HG03442 (cell line): ENCODE measurements around the gene TMEM62.
"Not testable (repeated sequence)": the region's sequence is repeated elsewhere in the genome, so short reads cannot be mapped to it uniquely, and the experiment has no call there.

ENCODE experiments used
- ATAC-seq: cut with Tn5 transposase; IDR thresholded peaks from one replicate; pipeline ENCODE4 v1.9.1; 2021; ENCODE audit warnings: mild to moderate bottlenecking, moderate library complexity; ENCODE audit not compliant: unreplicated experiment

Gene TMEM62

DNA sequence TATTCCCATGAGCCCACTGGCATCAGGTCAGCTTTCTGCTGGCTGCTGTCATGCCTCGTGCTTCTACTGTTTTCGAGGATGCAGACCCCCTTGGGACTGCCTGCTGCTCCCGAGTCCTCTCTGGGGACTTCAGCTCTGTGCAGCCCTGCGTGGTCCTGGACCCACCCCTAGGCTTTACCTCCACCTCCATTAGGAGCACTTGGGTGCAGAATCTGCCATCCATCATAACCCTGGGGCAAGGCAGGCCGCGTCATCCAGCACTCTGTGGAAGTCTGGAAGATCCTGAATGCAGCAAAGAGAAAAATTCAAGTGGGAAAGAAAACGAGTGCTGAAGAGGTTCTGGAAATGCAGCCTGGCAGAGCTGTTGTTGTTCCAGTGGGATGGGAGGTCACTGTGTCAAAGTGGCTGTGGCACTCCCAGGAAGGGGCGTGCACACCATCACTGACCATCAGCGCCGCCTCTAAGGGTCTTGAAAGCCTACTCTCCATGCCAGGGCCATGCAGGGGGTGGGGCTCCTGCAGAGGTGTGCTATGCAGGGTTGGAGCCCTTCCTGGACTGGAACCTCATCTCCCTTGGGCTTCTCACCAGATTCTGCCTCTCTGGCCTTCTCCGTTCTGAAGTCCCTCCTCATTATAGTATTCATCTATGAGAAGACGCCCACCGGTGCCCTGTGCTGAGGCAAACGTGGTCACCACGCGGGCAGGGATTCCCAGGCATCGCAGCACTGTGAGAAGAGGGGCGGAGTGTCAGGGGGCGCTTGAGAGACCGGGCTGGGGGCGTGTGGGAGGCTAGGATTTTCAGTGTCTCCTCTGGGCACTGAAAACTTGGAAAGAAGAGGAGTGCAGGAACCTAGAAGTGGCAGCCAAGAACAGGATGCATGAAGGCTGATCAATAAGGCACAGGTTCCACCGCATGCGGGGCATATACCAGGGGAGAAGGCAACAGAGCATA, 74.9 kb downstream of the TMEM62 start:
- ATAC-seq = no peak

DNA sequence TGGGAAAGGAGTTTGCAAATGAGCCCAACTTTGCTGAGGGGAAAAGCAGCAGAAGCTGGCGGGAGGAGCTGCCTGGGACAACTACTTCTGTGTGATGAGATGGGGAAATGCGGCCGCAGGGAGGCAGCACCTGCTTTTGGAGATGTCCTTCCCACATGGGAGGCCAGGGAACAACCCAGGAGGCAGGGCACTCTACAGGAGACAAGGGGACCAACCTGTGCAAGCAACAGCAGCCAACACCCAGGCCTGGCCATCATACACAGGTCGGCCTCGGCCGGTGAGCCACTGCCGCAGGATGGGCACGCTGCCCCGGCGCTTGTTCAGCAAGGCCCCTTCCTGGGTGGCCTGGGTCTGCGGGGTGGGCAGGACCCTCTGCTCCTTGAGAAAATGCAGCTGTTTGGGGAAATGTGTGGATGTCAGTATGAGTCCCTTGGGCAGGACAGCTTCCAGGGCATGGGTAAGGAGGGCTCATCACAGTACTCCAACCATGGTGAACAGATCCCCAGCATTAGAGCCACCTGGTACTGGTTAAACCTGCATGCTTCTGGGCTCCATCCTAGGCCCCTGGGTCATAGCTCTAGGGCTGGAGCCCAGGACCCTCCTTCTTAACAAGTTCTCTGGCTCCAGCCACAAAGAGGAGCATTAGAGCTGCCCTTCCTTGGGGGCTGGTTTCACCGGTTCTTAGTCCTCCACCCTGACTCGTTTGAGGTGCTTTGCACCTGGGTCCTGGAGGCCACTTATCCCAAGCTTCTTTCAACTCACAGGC, 75.9 kb downstream of the TMEM62 start:
- ATAC-seq = no peak

DNA sequence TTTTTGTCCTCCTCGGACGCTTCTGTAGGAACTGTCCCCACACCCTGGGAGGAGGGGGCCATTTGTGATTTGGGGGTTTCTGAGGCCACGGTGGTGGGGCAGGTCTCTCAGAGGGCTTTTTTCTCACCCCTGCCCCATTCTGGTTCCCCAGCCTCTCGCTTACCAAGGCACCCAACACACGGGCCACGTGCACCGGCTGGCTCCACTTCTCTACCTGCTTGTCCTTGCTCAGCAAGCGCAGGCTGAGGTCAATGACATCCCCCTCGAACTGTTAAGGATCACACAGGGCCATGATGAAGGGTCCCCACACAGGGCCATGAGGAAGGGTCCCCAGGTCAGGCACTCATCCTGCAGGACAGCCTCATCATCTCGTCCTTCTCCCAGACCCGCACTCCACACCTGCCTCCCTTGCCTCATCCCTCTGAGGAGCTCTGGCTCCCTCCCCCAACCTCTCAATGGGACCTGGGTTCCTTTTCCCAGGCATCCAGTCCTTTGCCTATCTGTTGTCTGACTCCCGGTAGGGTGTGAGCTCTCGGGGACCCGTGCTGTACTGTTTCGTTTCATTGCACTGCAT, 76.9 kb downstream of the TMEM62 start:
- ATAC-seq = no peak

DNA sequence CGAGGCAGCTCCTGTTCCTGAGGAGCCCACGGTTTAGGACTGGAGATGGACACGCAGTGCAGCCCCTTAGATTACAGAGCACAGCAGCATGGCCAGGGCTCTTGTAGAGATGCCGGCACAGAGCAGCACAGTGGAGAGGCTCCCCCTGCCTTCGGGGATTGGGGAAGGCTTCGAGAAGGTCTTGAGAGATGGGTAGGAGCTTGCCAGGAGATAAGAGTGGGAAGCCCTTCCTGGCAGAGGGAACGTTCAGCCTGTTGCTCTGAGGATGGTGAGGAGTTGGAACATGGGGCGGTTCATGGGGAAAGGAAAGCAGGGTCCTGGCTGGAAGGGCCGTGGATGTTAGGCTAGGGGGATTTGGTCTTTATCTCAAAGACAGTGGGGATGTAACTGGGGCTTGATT, 77.4 kb downstream of the TMEM62 start:
- ATAC-seq = no peak

DNA sequence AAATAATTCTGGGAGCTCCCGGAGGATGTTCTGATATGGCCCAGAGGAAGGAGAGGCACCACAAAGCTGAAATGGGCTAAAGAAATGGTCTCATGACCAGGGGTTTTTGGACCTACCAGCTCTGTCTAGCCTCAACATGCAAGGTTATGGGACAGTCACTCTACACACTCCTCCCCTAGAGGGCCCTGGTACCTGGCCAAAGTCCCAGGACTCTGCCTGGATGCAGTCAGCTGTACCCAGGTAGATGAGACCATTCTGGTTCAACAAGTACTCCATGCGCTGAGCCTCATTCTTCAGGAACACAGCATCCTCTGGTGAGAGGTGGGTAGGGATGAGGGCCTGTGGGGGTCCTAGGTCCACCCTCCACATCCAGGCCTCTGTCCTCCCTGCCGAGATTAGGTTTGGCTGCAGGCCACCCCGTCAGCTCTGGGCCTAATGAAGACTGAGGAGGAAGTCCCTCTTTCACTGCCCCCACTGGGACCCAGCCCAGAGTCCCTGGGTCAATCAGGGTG, 77.9 kb downstream of the TMEM62 start:
- no peak for ATAC-seq

DNA sequence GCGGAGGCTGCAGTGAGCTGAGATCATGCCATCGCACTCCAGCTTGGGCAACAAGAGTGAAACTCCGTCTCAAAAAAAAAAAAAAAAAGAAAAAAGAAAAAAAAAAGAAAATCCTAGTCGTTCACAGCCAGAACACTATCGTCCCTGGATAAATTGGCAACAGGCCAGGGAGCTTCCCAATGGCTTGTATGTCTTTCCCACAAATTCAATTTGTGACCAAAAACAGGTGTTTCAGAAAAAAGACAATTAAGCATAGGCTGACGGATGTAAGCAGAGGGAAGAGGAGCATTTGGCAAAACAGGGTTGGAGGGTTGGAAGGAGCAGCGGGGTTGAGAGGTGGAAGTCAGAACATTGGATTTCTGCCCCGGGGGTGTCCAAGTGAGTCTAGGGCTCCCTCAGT, 78.9 kb downstream of the TMEM62 start:
- ATAC-seq = no peak

DNA sequence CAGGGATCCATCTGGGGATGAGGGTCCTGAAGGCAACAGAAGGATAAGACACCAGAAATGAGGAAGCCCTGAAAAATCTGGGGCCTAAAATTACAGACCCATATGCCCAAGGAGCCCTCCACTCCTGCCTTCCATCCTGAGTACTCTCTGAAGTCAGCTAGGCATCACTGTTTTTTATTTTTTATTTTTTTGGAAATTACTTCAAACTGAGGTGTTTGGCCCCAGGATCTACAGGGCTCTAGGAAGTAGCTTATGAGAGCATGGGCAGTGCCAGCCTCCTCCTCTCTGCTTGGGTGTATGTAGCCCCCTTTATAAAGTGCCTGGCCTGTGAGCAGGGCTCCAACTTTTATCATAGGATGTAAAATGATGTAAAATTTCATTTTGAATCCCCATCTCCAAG, 79.6 kb downstream of the TMEM62 start:
- no peak for ATAC-seq

DNA sequence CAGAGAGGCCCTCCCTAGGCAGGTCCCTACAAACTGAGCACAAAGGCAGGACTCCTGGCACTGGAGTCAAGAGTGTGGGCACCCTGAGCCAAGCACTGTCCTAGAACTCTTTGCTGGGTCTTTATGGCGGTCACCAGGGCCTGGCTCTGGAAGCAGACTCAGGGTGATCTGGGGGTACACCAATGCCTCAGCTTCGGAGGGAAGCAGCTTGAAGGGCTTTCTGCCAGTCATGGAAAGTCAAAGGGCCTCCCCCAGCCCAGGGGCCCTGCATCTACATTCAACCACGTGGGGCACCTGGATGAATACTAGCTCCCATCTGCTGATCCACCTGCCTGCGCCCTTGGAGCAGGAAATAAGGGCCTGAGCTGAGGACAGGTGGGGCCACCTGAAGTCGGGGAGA, 80.1 kb downstream of the TMEM62 start:
- ATAC-seq = no peak

DNA sequence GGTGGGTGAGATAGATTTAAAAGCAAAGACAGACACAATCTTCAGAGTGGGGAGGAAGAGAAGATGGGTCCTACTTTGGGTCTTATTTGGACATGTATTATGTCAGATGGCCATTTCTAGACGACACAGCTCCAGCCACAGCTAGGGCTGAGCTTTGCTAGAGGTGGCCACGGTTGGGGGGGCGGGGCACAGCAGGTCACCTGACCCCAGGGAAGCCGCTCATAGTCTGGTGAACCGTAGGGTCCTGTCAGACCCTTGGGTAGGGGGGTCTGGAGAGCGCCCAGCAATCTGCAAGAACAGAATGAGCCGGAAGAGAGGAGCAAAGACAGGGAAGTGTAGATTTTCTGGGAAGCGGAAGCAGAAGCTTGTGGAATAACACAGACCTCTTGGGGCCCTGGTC, 80.8 kb downstream of the TMEM62 start:
- ATAC-seq = no peak

DNA sequence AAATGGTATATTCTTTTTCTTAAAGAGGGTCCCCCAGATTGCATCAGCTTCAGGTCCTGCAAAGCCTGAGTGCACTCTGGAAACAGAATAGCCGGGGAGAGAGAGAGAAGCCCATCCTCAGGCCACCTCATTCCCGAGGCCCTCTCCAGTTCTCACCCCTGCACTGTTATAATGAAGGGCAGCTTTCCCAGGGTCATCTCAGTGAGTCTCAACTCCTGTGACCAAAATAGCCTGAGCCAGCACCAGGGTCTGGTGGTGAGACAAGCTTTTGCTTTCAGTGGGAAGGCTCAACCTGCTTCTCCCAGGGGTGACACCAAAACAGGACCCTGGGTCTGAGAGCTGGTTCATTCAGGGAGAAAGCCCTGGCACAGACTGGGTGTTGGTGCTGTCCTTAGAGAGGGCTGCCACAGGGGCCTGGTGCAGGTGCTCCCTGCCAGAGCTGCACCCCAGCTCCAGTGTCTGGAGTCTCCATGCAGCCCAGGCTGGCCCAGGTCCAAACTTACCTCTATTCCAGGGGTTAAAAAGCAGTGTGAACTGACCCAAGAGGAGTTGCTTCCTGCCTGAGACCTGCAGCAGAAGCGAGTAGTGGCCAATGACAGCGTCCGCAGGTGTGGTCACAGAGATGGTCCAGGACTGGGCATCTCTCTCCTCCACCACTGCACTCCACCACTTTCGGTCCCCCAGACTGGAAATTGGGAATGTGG, 81.4 kb downstream of the TMEM62 start:
- ATAC-seq = no peak

DNA sequence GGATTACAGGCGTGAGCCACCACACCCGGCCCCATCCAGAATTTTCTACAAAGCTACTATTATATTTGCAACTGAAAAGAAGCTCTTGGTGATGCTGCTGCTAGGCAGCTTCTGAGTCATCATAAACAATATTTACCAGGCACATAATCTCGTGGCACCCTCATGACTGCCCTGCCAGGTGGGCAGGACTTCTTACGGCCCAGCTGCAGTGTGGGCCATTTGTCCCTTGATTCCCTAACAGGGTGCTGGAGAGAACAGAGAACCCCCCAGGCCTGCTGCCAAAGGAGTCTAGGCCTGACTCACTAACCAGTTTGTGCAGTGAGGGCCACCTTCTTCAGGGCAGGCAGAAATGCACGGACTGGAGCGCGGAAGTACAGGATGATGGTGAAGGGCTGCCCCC, 82.6 kb downstream of the TMEM62 start:
- ATAC-seq = no peak

DNA sequence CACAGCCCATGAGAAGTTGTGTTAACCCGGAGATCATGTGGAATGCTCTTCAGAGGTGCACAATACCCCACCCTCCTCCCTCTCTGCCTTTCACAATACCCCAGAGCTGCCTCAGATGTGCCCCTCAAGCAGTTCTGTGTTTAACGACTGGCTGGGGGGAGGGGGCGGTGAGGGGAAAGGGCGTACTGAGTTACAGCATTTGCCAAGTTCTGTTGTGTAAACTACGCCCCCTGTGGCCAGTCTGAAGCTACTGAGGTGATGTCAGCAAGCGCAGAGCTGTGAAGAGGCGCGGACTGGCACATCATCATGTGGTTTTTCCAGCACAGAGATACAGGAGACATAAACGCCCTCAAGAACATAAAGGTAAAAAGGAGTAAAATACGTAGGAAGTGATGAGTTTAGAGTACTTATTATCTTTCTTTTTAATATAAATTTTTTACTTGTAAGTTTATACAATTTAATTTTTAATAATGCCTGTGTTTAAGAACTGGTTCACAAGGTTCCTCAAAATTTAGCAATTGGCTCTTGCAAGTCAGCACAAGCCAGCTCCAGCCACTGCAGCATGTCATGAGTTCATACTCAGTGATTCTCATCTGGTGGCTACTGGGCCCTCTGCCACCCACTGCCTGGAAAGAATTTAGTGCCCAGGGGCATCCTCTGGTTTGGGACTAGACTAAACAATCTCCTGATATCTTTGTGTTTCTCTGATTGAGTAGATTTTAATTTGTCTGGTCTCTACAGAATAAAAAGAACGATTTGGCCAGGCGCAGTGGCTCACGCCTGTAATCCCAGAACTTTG, 85.7 kb downstream of the TMEM62 start:
- ATAC-seq = no peak

DNA sequence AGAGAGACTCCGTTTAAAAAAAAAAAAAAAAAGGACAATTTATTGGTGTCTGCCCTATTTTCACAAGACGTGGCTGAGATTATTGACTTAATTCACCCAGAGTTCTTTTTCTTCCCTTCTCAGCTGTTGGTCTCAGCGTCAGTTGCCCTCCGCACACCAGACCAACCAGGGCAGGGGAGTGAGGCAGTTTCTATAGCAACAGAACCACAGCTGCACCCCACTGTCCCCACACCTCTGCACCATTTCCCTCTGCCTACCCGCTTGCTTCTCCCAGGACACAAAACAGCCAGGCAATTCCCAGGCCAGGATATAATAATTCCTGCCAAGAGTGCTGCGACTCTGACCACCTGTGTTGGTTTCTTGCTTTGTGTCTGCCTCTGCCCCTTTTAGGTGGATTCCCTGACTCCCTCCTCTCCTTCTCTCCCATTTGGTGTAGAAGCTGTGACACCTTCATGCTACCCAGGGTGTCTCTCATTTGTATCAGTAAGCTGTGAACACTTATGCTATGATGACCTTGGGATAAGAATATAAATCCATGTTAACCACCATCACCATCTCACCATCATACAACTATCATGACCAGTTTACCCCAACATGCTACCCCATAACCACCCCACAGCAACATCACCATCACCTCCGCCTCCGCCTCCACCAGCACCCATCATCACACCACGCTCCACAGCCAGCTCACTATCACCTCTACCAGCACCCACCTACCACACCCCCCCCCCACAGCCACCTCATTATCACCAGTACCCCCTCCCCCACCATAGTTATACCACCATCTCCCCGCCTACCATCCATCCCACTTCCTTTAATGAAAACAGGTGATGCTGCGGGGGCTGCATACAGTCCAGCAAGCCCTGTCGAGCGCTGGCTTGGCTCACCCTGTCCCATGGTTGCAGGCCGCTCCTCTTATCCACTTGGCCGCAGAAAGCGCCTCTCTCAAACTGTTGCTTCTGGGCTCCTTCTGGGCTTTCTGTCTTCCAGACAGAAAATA, 86.8 kb downstream of the TMEM62 start:
- no peak for ATAC-seq

DNA sequence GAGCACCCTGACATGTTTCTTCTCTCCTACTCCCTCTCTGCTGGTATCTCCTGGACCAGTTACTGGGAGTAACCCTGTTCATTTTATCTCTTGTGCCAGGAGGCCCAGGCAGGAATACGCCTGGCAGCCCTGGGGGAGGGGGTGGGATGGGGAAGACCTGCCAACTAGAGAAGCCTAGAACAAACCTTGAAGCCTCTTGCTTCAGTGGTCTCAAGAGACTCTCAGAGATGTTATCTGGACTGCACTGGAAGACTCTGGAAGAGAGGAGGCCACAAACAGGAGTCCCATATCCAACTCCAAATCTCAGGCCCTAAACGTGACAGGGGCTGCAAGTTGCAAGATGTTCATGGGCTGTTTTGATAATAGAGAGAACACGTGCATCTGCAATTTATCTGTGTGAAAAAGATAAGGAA, 87.6 kb downstream of the TMEM62 start, which contains the start of gene EPB42:
TSS of gene EPB42 (minus strand) at position 28 of the 413 bp plus-strand sequence. CDS start 193 bp downstream, outside the sequence.
- no peak for ATAC-seq

DNA sequence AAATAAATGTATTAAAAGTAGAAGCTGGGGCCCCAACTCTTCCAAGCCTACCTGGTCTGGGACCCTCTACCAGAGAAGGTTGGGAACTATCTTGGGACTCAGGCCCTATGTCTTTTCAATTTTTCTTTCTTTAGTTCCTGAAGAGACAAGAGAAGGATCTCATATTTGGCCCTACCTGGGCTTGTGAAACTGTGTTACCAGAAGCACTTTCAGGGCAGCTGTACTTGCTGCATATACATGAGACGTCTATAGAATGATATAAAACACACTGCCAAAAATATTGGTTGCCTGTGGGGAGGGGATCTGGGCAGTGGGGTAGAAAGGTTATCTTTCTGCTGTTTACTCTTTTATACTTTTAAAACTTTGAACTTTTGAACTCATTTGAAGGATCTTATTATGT, 88.0 kb downstream of the TMEM62 start:
- no peak for ATAC-seq

DNA sequence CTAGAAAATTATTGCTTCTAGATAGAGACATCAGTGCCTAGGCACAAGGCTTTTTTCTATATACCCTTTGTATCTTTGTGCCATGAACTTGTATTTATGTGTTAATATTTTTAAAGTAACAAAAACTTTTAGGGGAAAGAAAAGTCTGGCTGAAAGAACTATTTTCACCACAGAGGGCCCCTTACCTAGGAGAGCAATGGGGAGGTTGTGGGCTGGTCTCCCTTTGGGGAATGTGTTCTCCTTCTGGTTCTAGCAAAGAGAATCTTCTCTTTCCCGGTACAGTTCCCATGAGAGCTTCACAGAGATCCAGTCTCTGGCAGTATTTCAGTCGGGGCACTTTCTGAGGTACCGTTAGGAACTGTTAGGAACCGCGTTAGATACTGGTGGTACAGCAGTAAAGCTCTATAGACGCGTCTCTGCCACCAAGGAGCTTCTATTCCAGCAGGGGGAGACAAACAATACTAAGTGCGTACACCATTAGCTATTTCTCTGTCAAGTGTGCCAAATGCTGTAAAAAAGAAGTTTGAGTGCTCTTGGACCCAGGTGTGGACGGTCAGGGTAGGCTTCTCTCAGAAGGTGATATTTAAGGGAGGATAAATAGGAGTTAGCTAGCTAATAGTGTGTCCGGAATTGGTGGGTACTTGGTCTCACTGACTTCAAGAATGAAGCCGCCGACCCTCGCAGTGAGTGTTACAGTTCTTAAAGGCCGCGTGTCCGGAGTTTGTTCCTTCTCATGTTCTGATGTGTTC, 92.0 kb downstream of the TMEM62 start:
- no peak for ATAC-seq

DNA sequence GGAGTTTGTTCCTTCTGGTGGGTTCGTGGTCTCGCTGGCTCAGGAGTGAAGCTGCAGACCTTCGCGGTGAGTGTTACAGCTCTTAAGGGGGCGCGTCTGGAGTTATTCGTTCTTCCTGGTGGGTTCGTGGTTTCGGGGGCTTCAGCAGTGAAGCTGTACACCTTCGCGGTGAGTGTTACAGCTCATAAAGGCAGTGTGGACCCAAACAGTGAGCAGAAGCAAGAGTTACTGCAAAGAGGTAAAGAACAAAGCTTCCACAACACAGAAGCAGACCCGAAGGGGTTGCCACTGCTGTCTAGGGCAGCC, 92.5 kb downstream of the TMEM62 start:
- ATAC-seq = not testable (repeated sequence)
